ENCODE data around the gene THSD8.
A peak's percentile ranks its signal among the peaks of the same experiment; 100 is the strongest.

Gene THSD8

DNA sequence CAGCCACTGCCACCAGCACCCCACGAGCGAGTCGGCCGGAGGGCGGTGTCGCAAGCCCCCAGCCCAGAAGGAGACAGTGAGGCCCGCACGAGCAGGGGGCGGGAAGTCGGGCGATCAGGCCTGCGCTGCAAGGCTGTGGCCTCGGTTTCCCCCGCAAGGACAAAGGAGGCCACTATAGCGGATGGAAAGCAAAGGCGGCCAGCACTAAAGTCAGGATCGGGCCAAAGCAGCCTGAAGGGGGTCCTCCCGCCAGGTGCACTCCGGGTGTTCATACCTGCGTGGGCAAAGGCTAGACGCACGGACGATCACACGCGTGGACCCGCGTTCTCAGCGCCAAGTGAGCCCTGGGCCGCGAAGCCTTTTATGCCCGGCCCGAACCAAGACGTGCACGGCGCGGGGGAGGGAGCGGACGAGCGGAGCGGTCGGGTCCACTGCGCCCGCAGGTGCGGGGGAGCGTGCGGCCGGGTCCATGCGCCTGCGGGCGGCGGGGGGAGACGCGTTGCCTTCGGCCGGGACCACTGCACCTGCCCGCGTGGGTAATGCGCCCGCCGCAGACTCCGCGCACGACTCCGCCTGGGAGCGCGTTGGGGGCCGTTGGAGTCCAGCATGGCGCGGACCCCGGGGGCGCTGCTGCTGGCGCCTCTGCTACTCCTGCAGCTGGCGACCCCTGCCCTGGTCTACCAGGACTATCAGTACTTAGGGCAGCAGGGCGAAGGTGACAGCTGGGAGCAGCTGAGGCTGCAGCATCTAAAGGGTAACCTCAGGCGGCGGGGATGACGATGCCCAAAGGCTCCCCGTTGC, at the start of gene THSD8, which contains the start of gene PRDX2:
THSD8 (plus strand) TSS at position 604 of the 801 bp plus-strand sequence; CDS start at position 607, 3 bp downstream.
PRDX2 (minus strand) TSS at position 335 of the 801 bp plus-strand sequence. CDS start 539 bp downstream, outside the sequence.
- DNase-seq = peak; percentile 95

DNA sequence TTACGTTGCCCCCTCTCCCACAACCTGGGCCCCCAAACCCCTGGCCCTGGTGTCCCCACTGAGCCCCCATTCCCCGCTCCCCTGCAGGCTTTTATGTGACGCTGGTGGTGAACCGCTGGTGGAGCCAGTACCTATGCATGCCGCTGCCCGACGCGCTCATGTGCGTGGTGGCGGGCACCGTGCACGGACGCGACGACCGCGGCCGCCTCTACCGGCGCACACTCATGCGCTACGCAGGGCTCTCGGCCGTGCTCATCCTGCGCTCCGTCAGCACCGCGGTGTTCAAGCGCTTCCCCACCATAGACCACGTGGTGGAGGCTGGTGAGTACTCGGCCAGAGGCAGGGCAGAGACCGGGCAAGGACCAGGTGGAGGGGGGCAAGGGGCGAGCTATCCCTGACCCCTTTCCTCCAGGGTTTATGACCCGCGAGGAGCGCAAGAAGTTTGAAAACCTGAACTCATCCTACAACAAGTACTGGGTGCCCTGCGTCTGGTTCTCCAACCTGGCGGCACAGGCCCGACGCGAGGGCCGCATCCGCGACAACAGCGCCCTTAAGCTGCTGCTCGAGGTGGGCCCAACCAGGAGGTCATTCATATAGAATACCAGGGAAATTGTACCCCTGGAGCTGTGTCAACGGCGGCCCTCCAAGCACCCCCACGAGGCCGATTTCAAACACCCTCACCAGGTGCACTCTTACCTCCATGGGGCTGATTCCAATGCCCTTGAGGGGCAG, 47.2 kb upstream of the THSD8 start:
- DNase-seq = no peak

DNA sequence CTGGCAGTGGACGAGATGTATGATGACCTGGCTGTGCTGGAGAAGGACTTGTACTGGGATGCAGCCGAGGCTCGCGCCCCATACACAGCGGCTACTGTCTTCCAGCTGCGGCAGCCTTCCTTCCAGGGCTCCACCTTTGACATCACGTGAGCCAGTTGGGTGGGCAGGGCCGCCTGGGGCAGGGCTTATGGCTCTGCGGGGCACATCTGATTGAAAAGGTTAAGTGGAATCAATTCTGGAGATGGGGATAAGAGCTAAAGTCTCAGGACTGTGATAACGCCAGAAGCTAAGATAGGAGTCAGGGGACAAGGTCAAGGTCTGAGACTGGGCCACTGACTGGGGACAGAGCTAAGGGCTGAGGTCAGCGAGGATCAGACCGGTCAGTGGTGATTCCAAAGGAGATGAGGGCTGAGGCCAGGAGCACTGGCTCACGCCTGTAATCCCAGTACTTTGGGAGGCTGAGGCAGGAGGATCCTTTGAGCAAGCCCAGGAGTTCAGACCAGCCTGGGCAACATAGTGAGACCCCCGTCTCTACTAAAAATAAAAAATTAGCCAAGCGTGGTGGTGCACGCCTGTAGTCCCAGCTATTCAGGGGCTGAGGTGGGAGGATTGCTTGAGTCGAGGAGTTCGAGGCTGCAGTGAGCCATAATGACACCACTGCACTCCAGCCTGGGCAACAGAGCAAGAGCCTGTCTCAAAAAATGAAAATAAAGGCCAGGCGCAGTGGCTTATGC, 45.6 kb upstream of the THSD8 start:
- DNase-seq = no peak

DNA sequence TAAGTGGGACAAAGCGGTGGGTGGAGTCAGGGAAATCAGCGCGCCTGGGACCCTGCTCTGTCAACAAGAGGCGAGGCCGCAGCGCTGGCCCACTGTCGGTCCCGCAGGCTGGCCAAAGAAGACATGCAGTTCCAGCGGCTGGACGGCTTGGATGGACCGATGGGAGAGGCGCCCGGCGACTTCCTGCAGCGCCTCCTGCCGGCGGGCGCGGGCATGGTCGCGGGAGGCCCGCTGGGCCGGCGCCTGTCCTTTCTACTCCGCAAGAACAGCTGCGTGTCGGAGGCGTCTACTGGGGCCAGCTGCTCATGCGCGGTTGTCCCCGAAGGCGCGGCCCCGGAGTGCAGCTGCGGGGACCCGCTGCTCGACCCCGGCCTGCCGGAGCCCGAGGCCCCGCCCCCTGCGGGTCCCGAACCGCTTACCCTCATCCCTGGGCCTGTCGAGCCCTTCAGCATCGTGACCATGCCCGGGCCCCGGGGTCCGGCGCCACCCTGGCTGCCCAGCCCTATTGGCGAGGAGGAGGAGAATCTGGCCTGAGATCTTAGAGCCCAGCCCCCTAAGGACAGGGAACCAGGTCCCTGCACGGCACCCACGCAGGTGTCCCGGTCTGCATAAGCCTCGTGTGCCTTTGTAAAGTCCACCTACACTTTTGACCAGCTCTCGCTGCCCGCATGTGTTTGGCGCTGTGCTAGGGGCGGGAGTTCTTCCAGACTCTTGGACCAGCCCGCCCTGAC, 44.2 kb upstream of the THSD8 start:
- DNase-seq = peak; percentile 65

DNA sequence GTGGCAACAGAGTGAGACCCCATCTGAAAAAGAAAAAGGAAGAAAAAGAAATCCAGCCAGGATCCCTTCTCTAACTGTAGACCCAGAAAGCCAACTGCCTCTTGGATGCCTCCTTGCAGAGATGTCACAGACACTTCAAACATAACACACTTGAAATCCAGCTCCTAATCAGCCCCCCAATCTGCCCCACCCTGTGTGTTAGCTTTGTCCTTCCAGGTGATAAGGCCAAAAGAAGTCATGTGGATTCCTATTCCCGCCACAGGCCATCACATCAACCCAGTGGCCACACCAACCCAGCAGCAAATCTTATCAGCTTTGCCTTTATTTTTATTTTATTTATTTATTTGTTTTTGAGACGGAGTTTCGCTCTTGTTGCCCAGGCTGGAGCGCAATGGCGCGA, 42.2 kb upstream of the THSD8 start:
- DNase-seq = no peak

DNA sequence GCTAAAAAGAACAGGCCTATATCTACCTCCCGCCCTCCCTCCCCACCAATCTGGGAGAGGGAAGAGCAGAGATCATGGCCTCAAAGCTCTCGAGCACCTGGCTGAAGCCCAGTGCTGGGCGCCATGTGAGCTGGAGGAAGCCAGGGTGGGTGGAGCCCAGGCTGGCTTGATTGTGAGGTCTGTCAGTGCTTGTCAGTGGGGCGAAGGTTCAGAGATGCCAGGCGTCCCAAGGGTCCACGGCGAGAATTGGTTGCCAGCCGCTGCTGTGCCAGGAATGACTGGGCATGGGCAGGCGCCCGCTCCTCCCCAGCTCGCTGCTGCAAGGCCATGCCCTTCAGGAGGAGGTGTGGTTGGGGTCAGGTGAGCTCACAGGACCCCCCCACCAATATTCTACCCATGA, 38.8 kb upstream of the THSD8 start:
- DNase-seq = no peak

DNA sequence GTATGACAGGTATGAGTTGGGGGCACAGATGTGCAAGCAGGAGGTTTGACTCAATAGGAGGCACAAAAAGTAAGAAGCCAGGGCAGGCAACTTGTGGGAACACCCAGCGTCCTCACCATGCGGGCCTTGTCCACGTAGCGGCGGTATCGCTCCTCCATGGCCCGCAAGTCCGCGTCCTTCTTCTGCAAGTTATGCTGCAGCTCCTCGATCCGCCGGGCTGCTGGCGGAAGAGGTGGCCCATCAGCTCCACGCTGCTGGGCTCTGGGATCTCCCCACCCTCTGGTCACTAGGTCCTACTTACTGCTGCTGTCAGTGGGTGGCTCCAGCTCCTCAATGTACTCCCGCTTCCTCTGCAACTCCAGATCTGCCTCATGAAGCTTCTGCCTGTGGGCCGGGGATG, 37.2 kb upstream of the THSD8 start:
- no peak for DNase-seq

DNA sequence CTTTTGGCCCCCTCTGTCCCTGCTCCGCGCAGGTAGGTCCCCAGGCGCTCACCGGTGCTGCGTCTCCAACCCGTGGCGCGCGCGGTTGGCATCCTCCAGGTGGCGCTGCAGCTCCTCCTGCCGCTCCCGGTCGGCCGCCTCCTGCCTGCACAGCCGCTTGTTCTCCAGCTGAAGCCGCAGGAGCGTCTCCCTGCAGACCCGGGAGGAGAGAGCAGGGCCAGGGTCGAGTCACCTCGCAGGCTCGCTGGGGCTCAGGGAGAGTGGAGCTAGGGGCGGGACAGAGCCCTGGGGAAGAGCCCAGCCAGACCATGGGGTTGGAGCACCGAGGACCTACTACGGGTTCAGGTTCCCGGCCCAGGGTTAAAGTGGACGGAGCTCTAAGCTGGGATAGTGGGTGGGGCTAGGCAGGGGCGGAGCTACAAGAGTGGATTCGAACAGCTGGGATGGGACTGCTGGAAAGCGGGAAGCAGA, 35.8 kb upstream of the THSD8 start:
- no peak for DNase-seq

DNA sequence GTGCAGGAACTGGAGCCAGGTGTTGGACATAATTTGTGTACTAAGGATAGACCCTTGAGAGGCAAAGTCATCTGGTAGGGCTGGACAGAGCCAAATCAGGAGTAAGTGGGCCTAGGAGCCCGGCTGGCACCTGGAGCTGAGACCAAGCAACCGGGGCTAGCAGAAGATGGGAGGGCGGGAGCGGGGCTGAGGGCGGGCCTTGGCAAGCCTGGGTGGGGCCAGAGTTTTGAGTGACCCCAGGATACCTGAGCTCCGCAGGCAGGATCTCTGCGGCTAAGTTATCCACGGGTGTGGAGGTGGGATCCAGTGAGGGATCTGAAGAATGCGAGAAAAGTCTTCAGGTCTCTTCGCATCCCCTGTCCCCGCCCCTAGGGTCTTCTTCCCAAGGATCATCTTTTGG, 34.7 kb upstream of the THSD8 start:
- DNase-seq = no peak

DNA sequence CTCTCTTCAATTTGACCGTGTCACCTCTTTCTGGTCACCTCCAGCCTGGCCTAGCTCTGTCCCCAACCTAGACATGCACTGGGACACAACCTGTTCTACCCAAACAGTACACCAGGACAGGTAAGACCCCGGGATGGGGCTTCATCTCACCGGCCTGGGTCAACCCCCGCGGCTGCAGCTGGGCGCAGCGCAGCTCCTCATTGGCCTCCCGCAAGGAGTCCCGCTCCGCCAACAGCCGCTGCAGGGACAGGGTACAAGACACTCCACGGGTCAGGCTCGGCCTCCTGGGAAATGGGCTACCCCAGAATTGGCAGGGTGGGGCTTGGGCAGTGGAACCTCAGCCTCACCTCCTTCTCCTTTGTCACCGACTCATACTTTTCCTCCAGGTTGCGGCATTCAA, 34.2 kb upstream of the THSD8 start:
- no peak for DNase-seq

DNA sequence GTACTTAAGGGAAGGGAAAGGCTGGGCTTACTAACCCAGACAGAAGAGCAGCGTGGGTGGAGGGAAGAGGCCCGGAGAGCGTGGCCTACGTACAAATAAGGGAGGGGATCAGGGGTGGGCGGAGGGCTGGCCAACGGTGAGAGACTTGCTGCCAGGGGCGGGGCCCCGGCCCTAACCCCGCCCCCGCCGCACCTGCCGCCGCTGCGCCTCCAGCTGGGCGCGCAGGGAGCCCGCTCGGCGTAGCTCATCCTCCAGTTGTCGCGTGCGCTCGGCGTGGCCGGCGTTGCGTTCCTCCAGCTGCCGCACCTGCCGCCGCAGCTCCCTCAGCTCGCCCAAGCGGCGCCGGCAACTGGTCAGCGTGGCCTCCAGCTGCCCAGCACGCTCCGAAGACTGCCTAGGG, 32.2 kb upstream of the THSD8 start:
- no peak for DNase-seq

DNA sequence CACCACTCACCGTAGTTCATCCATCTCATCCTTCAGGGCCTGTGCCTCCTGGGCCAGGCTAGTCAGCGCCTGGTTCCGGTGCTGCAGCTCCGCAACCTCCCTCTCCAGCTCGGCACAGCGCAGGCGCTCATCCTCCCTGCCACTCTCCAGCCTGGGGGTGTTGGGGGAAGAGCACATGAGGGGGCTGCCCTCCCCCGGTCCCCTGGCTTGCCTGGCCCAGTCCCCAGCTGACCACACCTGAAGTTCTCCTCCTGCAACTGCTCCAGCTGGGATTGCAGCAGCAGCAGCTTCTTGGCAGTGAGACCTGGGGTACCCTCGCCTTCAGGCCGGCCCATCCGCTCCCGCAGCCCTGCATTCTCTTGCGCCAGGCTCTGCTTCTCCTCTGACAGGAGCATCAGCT, 30.9 kb upstream of the THSD8 start:
- no peak for DNase-seq

DNA sequence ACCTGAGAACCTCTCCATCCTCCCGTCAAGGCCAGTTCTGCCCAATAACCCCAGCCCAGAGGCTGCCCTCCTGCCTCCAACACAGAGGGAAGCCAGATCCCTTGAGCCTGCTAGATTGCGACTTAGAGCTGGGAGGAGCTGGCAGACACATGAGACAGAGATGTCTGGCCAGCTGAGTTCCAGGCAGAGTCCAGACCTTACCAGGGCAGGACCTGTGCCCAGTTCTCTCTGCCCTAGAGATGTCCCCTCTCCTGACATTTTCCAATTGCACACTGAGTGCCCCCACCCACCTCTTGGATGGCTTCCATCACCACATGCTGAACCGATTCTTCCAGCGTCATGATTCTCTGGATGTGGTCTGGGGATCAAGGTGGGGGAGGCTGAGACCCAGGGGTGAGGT, 29.5 kb upstream of the THSD8 start:
- DNase-seq = no peak

DNA sequence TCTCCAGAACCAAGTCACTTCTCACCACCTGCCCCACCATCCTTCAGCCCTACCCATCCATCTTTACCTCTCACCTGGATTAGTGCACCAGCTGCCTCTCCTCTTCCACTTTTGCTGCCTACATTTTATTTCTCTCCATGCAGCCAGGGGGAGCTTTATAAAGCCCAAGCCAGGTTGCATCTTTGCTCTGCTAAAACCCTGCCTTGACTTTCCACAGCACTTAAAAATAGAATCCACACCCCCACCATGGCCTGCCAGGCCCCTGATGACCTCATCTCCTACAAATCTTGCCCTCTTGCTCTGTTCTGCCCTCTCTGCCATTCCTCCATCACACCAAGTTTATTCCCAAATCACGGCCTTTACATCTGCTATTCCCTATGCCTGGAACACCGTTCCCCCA, 28.3 kb upstream of the THSD8 start:
- no peak for DNase-seq

DNA sequence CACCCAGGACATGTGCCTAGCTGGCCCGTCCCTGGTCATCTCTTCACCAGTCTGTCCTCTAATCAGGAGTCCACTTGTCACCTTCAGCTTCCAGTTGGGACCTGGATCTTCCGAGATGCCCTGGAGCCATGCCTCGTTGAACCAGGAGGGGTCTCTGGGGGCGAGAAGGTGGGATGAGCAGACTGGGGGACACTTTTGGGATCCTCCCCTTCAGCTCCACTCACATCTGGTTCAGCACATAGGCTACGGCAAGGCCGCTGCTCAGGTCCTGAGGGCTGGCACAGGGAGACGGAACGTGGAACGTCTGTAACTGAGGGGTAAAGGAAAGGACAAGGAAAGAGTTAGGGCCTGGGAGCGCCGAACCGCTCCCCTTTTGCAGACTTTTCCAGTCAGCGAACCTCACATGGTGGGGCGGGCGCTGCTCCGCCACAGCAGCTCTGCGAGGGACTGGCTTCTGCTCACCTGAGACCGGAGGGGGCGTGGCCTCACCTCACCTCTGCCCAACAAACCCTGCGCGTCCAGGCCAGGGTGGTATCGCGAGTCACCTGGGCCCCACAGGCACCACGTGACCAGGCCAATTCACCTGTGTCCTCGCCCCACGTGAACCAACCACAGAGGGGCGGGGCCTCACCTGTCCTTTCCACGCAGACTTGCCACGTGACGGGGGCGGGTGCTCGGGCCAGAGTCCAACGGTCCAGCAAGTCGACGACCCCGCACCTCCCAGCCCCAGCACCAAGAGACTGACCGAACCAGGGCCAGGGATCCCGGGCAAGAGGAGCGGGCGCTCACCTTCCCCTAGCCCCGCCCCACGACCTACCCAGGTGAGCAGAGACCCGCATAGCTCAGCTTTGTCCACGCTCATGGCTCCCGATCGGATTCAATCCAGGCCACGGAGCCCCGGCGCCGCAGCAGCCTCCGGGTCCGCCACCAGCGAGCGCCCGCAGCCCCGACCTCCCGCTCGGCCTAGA, 27.0 kb upstream of the THSD8 start, which contains the start of gene HOOK2:
HOOK2 (minus strand) TSS at position 965 of the 968 bp plus-strand sequence; CDS start at position 862, 103 bp downstream.
- peak; percentile 95 for DNase-seq

DNA sequence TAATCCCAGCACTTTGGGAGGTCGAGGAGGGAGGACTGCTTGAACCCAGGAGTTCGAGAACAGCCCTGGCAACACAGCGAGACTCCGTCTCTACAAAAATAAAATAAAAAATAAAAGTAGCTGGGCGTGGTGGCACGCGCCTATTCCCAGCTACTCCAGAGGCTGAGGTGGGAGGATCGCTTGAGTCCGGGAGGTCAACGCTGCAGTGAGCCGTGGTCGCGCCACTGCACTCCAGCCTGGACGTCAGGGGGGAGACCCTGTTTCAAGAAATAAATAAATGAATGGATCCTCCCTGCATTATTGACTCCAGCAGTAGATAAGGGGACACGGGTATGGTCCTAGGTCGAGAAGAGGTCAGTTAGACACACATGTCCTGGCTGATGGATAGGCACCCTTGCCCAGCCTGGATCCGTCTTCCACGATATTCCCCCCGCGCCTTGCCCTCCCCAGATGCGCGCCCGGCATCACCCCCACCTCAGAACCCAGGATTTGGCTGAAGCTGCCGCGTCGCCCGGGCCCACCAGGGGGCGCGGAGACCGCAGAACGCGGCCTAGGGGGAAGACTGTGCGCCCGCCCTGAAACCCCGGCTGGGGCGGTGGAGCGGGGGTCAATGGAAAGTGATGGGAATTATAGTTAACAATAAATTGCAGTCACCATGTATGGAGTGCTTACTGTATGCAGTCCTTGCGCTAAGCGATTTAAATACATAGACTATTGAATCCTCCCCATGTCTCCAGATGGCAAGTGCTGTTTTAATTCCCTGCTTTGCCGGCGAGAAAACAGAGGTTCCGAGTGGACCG, 24.5 kb upstream of the THSD8 start:
- DNase-seq = peak; percentile 74

DNA sequence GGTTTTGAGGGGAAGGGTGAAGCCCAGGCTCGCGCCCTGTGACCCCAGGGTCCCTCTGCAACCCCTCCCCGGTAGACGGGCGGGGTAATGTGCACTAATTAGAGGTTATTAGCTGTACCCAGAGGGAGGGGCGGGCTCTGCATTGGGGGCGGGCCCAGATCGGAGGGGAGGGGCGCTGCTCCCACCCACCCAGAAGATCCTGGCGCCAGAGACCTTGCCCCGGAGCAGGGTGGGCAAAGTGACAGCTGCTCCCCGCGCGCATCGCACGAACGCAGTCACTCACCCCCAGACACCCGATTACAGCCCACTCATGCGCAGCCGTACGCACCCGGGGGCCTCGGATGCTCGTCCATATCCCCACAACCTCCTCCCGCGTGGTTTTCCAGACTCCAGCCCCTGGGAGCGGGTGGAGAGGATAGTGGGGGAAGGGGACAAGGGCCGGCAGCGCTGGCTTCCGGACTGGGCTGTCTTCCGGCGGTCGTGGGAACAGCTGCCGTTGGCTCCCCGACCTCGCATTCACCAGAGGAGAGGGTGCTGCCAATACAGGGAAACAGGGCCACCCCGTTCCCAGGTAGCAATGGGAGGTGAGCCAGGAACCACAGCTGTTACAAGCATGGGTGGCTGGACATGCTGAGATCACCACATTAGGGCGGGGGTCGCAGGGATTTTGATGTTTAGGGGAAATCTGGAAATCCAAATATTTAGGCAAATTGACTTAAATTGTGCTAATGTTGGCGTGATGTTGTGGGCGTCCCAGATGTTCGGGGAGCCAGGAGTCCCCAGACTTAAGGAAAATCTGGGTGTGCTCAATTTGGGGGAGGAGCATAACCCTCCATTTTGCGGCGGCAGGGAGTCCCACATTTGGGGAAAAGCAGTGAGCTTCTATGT, 23.6 kb upstream of the THSD8 start:
- DNase-seq = peak; percentile 85

DNA sequence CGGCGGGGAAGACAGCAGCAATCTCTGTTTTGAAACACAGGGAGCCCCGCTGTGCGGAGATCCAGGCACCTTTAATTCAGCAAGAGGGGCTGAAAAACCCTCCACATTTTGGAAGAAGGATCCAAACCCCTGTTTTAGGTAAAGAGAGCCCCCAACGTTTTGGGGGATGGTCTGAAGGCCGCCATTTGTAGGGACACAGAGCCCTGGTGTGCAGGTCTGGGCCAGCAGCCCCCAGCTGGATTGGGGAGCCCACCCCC, 23.0 kb upstream of the THSD8 start:
- DNase-seq = no peak

DNA sequence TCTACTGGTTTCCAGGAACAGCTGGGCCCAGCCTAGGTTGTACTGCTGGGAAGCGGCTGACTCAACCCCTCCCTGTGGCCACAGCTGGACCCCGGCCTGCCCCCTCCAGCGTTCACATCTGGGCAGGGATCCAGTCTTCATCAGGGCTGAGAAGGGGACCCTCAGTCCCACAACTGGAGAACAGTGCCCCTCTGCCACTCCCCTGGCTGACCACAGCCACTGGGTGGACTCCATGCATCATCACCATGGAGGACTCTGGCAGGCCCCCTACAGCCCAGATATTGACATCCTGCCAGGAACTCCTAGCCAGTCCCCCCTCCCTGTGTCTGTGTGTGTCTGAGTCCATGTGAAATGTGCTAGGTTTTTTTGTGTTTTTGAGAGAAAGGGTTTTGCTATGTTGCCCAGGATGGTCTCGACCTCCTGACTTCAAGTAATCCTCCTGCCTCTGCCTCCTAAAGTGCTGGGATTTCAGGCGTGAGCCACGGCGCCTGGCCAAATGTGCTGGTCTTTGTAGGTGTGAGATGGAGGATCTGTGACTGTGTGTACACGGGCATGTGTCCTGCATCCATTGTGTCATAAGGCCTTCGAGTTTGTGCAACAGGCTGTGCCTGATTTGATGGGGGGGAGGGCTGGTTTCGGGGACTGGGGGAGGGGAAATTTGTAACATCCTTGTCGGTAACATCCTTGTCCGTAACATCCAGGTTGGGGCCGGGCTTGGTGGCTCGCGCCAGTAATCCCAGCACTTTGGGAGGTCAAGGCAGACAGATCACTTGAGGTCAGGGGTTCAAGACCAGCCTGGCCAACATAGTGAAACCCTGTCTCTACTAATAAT, 22.5 kb upstream of the THSD8 start:
- peak; percentile 20 for DNase-seq

All from NCI-H1105 (cell line).